Measurements from ENCODE around the gene EZH2.

EZH2 gene

GRCh38 chr7:148807436-148807835, 76.7 kb downstream of the EZH2 start:
- DNase-seq (ENCODE audit: low read depth in 2 of 2) = no peak

- DNase-seq (ENCODE audit: low read depth in 2 of 2) = no peak
These were observed 77.9 kb downstream of the EZH2 start for GRCh38 chr7:148806187-148806586.

- DNase-seq (ENCODE audit: low read depth in 2 of 2) = no peak
These were observed 79.5 kb downstream of the EZH2 start for GRCh38 chr7:148804343-148805235.

- no peak for DNase-seq (ENCODE audit: low read depth in 2 of 2)
These were observed 81.0 kb downstream of the EZH2 start for GRCh38 chr7:148803094-148803493.

GRCh38 chr7:148802101-148802493, 82.0 kb downstream of the EZH2 start:
- DNase-seq (ENCODE audit: low read depth in 2 of 2) = no peak

- no peak for DNase-seq (ENCODE audit: low read depth in 2 of 2)
These were observed 83.4 kb downstream of the EZH2 start for GRCh38 chr7:148800677-148801076.

GRCh38 chr7:148799893-148800555, 84.1 kb downstream of the EZH2 start:
- DNase-seq (ENCODE audit: low read depth in 2 of 2) = no peak

- no peak for DNase-seq (ENCODE audit: low read depth in 2 of 2)
These were observed 87.2 kb downstream of the EZH2 start for GRCh38 chr7:148796841-148797240.

GRCh38 chr7:148794476-148794875, 89.6 kb downstream of the EZH2 start:
- DNase-seq (ENCODE audit: low read depth in 2 of 2) = no peak

GRCh38 chr7:148793590-148793989, 90.5 kb downstream of the EZH2 start:
- no peak for DNase-seq (ENCODE audit: low read depth in 2 of 2)

- no peak for DNase-seq (ENCODE audit: low read depth in 2 of 2)
These were observed 92.5 kb downstream of the EZH2 start for GRCh38 chr7:148791546-148791945.

- DNase-seq (ENCODE audit: low read depth in 2 of 2) = no peak
These were observed 93.2 kb downstream of the EZH2 start for GRCh38 chr7:148790850-148791249.

GRCh38 chr7:148790131-148790726, 93.9 kb downstream of the EZH2 start:
- no peak for DNase-seq (ENCODE audit: low read depth in 2 of 2)

- DNase-seq (ENCODE audit: low read depth in 2 of 2) = no peak
These were observed 94.9 kb downstream of the EZH2 start for GRCh38 chr7:148789220-148789619.

GRCh38 chr7:148787571-148788295, 96.4 kb downstream of the EZH2 start:
- no peak for DNase-seq (ENCODE audit: low read depth in 2 of 2)

- no peak for DNase-seq (ENCODE audit: low read depth in 2 of 2)
These were observed 100.1 kb downstream of the EZH2 start for GRCh38 chr7:148783801-148784527.

- no peak for DNase-seq (ENCODE audit: low read depth in 2 of 2)
These were observed 101.2 kb downstream of the EZH2 start for GRCh38 chr7:148782757-148783456.

- no peak for DNase-seq (ENCODE audit: low read depth in 2 of 2)
These were observed 109.6 kb downstream of the EZH2 start for GRCh38 chr7:148774471-148774870.

GRCh38 chr7:148773334-148773733, 110.8 kb downstream of the EZH2 start:
- DNase-seq (ENCODE audit: low read depth in 2 of 2) = no peak

GRCh38 chr7:148772297-148773089, 111.6 kb downstream of the EZH2 start:
- no peak for DNase-seq (ENCODE audit: low read depth in 2 of 2)

Measured in stimulated activated CD4-positive, alpha-beta T cell treated with anti-CD3 and anti-CD28 coated beads, Interleukin-1b, Interleukin-23, amount 100 ng/mL, for 1 hour (primary cell).